Testis (tissue), 2 donors: ENCODE measurements around the gene BECN2.

Experiments
- CTCF ChIP-seq, 3 experiments: fragments of 450-650 bp in 2 of 3; fragments of 200-600 bp in 1 of 3; sonication (generic) in 1 of 3; IDR thresholded peaks; one replicate each; pipeline ENCODE4 v1.5.1; 2016 to 2019; ENCODE audit warnings: antibody characterized with exemption in 3 of 3, mild to moderate bottlenecking in 2 of 3, moderate library complexity in 1 of 3
- POLR2A ChIP-seq: fragments of 450-650 bp; IDR thresholded peaks from one replicate; pipeline ENCODE4 v1.6.1; 2017; ENCODE audit warnings: antibody characterized with exemption, mild to moderate bottlenecking, moderate library complexity

- TF ChIP-seq POLR2A (no peak), CTCF (IDR thresholded peaks at IDR 0.05) (no peak)
Measured at GRCh38 chr1:241957692-241958494, at the start of gene BECN2.
